ENCODE results near the gene GATAD2A.

The GATAD2A gene

DNA sequence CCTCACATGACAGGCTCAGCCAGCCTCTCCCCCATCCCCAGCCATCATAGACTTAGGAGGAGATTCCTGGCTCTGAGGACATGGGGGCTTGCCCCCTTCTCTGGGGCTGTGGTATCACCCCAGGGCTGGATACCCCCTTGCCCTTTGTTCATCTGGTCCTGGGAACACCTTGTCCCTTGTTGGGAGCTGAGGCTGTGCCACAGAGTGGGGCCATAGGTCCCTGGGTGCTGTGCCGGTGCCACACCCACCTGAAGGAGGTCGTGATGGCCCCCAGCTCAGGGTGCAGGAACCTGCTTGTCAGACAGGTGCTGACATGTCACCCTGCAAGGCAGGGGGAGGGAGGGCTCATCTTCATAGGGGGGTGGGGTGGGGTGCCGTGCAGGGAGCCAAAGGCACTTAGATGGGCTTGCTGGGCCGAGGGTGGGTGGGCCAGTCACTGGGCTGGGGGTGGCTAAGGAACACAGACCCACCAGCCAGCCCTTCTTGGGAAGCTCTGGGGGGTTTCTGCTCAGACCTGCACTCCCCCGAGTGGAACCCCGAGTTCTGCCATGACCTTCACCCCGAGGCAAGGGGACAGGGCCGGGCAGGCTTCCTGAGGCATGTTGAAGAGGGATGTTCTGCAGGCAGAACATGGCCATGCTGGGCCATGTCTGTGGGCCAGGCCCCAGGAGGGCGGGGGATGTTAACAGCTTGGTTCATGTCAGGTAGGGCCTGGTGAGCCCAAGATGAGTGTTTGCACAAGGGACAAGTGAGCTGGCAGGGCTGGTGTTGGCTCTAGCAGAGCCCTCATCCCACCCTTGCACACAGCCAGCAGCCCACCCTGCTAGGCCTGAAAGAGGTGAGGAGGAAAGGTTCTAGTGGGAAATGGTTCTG lies 81.8 kb downstream of the GATAD2A start:
- TF ChIP-seq, protein P1, sequence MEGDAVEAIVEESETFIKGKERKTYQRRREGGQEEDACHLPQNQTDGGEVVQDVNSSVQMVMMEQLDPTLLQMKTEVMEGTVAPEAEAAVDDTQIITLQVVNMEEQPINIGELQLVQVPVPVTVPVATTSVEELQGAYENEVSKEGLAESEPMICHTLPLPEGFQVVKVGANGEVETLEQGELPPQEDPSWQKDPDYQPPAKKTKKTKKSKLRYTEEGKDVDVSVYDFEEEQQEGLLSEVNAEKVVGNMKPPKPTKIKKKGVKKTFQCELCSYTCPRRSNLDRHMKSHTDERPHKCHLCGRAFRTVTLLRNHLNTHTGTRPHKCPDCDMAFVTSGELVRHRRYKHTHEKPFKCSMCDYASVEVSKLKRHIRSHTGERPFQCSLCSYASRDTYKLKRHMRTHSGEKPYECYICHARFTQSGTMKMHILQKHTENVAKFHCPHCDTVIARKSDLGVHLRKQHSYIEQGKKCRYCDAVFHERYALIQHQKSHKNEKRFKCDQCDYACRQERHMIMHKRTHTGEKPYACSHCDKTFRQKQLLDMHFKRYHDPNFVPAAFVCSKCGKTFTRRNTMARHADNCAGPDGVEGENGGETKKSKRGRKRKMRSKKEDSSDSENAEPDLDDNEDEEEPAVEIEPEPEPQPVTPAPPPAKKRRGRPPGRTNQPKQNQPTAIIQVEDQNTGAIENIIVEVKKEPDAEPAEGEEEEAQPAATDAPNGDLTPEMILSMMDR (IDR thresholded peaks at IDR 0.05; ENCODE audit: low read depth, low read length, missing control alignments): no peak
- DNase-seq (ENCODE audit: low read depth): no peak

GRCh38 chr19:19487950-19488874 lies 82.7 kb downstream of the GATAD2A start:
- no peak for DNase-seq (ENCODE audit: low read depth)
- TF ChIP-seq, protein P1 (IDR thresholded peaks at IDR 0.05; ENCODE audit: low read depth, low read length, missing control alignments): no peak
- H3K4me3 ChIP-seq (ENCODE audit: low read depth, low read length): no peak overlapping the region

More for the DNA sequence above, 81.8 kb downstream of the GATAD2A start:
- H3K4me3 ChIP-seq (ENCODE audit: low read depth, low read length): no peak overlapping the region

DNA sequence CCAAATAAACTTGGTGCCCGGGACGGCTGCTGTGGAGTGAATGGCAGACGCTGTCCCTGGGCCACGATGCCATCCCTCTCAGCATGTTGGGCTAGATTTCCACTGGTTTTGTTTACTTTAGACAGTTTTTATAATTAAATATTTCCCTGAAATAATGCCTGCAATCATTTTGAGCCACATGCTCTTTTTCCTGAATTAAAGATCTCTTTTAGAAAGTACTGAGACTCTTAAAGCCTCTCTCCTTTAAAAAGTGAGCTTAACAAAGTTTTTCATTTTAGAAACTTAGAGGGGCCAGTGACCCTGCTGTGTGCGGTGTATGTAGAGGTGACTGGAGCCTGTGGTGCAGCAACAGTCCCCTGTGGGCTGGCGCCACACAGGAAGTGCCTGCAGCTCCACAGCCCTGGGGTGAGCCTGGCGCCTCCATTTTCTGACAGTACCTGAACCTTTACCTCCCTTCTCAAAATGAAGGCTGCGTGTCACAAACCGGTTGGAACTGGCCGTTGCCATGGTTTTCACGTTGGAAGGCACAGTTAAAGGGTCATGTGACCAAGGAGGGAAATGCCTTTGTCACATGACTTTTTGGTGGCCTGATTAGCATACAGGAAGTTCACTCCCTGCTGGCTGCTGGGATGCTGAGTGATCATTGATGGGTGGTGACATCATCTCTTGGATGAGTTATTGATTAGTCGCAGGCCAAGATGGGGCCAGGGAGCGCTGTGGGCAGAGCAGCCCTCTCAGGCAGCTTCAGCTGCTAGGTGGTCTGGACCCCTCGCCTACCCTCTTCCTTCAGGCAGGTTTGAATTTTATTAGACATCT lies 83.6 kb downstream of the GATAD2A start:
- DNase-seq (ENCODE audit: low read depth): peak; percentile 85
- TF ChIP-seq, protein P1 (IDR thresholded peaks at IDR 0.05; ENCODE audit: low read depth, low read length, missing control alignments): no peak
- no peak overlapping the region for H3K4me3 ChIP-seq (ENCODE audit: low read depth, low read length)

DNA sequence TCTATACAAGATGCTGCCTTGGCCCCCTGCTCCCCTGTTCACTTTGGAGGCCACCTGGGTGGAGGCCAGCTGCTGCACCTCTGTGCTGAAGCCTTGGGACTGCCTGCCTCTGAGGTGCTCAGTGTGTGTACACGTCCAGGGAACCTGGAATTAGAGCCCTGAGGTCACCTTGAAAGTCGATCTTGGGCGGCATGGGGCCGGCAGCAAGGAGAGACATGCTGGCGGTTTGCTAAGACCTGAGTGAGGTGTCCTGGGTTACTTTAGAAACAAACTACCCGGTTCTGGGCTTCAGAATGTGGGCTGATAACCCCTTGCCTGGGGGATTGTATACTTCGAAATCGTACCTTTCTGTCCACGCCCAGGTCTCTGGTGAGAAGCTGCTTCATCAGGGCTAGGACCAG lies 84.3 kb downstream of the GATAD2A start:
- DNase-seq (ENCODE audit: low read depth): no peak

GRCh38 chr19:19490214-19490968 lies 84.9 kb downstream of the GATAD2A start:
- TF ChIP-seq, protein P1 (IDR thresholded peaks at IDR 0.05; ENCODE audit: low read depth, low read length, missing control alignments): peak; percentile 75
- DNase-seq (ENCODE audit: low read depth): peak; percentile 64
- H3K4me3 ChIP-seq (ENCODE audit: low read depth, low read length): no peak overlapping the region

More for the DNA sequence above, 84.3 kb downstream of the GATAD2A start:
- TF ChIP-seq, protein P1 (IDR thresholded peaks at IDR 0.05; ENCODE audit: low read depth, low read length, missing control alignments): no peak
- no peak overlapping the region for H3K4me3 ChIP-seq (ENCODE audit: low read depth, low read length)
